Endothelial cell of umbilical vein (primary cell): ENCODE data around the gene BASP1. TPM values are rescaled to one million over a fixed set of nuclear protein-coding genes. Genes with fewer than 3 reads are reported as not detected.
A peak's percentile ranks its signal among the peaks of the same experiment; 100 is the strongest.

Experiments used
- BruUV-seq: library from RNA; stranded (reverse); fragments of 400-500 nt; replicated peaks from 2 replicates; lab custom pipeline; 2021; lab: Mats Ljungman, UMichigan
- CTCF ChIA-PET: fragments of 300-600, 350-600 bp; sonication (Branson Sonifier 250); formaldehyde crosslinking; loops from one replicate; lab custom pipeline; 2021; ENCODE audit warnings: antibody characterized with exemption, inconsistent platforms; lab: Charles Lee
- POLR2A ChIA-PET: fragments of 300-600, 350-600 bp; sonication (Branson Sonifier 250); formaldehyde crosslinking; loops from one replicate; lab custom pipeline; 2021; ENCODE audit warnings: antibody characterized with exemption, inconsistent platforms; lab: Charles Lee
- DNase-seq: peaks from one replicate; pipeline ENCODE4 v3.0.0-alpha.2; 2011; ENCODE audit warnings: low read depth, low spot score
- FAIRE-seq: peaks from 2 replicates; lab custom pipeline; 2011; peaks lifted over from hg19 to GRCh38; lab: Jason Lieb, UNC
- H2AFZ ChIP-seq: 2 replicates; pipeline ENCODE4 v1.6.0; 2012; ENCODE audit warnings: low read depth, low read length, control low read depth, inconsistent platforms
- H3K27ac ChIP-seq: 2 replicates; pipeline ENCODE4 v1.5.1; 2011; ENCODE audit warnings: low read depth, mild to moderate bottlenecking, control low read depth, low read length, moderate library complexity; ENCODE audit not compliant: insufficient read depth
- H3K27me3 ChIP-seq, 2 experiments: 2 replicates each; pipeline versions ENCODE4 v1.6.0 to v1.6.1; 2011; ENCODE audit warnings: low read length in 2 of 2, mixed read lengths in 1 of 2; ENCODE audit not compliant: control insufficient read depth in 2 of 2, insufficient read depth in 2 of 2
- H3K36me3 ChIP-seq, 2 experiments: 2 replicates in 1 of 2; 3 replicates in 1 of 2; pipeline ENCODE4 v1.5.1; 2011; ENCODE audit warnings: low read length in 2 of 2, mild to moderate bottlenecking in 1 of 2, moderate library complexity in 1 of 2; ENCODE audit not compliant: control insufficient read depth in 2 of 2, insufficient read depth in 2 of 2; ENCODE audit errors: extremely low read depth in 1 of 2
- H3K4me1 ChIP-seq: 3 replicates; pipeline ENCODE4 v1.5.1; 2011; ENCODE audit warnings: mild to moderate bottlenecking, low read length; ENCODE audit not compliant: control insufficient read depth, insufficient read depth; ENCODE audit errors: extremely low read depth
- H3K4me2 ChIP-seq: 2 replicates; pipeline ENCODE4 v1.6.1; 2011; ENCODE audit warnings: low read length, control low read depth, mixed read lengths; ENCODE audit not compliant: insufficient read depth
- H3K4me3 ChIP-seq, 3 experiments: fragments of 200-600 bp in 1 of 3; sonication (generic), shearing (Covaris generic) in 1 of 3; replicated peaks in 1 of 3; 2 replicates each; pipeline ENCODE4 v1.5.1; 2011 to 2016; ENCODE audit warnings: control low read depth in 3 of 3, low read length in 3 of 3, mild to moderate bottlenecking in 2 of 3, inconsistent platforms in 1 of 3, low read depth in 1 of 3, moderate library complexity in 1 of 3; ENCODE audit not compliant: insufficient read depth in 1 of 3
- H3K79me2 ChIP-seq: 2 replicates; pipeline ENCODE4 v1.6.0; 2012; ENCODE audit warnings: low read length, inconsistent platforms; ENCODE audit not compliant: control insufficient read depth, insufficient read depth
- H3K9ac ChIP-seq: replicated peaks from 2 replicates; pipeline ENCODE3; 2011; ENCODE audit warnings: low read length, control low read depth; ENCODE audit not compliant: insufficient read depth; ENCODE audit errors: extremely low read depth
- H3K9me1 ChIP-seq: replicated peaks from 3 replicates; pipeline ENCODE4 v1.6.0; 2011; ENCODE audit warnings: mild to moderate bottlenecking, low read length; ENCODE audit not compliant: control insufficient read depth, insufficient read depth; ENCODE audit errors: extremely low read depth
- H3K9me3 ChIP-seq: replicated peaks from 2 replicates; pipeline ENCODE4 v1.5.1; 2012; ENCODE audit warnings: low read length, inconsistent platforms; ENCODE audit not compliant: control insufficient read depth, insufficient read depth
- H4K20me1 ChIP-seq: replicated peaks from 2 replicates; pipeline ENCODE3; 2011; ENCODE audit warnings: mild to moderate bottlenecking, low read length; ENCODE audit not compliant: control insufficient read depth, insufficient read depth; ENCODE audit errors: extremely low read depth
- CTCF ChIP-seq, 2 donors: IDR thresholded peaks; 1 replicate in 1 of 2; 2 replicates in 1 of 2; pipeline ENCODE4 v1.5.1; 2011; ENCODE audit warnings: low read length in 2 of 2, mild to moderate bottlenecking in 2 of 2, moderate library complexity in 2 of 2, control low read depth in 1 of 2, inconsistent platforms in 1 of 2, low read depth in 1 of 2; ENCODE audit not compliant: insufficient read depth in 1 of 2; ENCODE audit errors: extremely low read depth in 1 of 2
- EZH2 ChIP-seq: IDR thresholded peaks from 2 replicates; pipeline ENCODE4 v1.6.1; 2012; ENCODE audit warnings: borderline replicate concordance, low read depth, mild to moderate bottlenecking, moderate library complexity, low read length, inconsistent platforms; ENCODE audit not compliant: severe bottlenecking
- FOS ChIP-seq: IDR thresholded peaks from 2 replicates; pipeline ENCODE4 v1.6.1; 2011; ENCODE audit warnings: mild to moderate bottlenecking, low read length, moderate library complexity, borderline replicate concordance; ENCODE audit not compliant: insufficient read depth
- GATA2 ChIP-seq: IDR thresholded peaks from 2 replicates; pipeline ENCODE4 v1.7.0; 2011; ENCODE audit warnings: low read depth, mild to moderate bottlenecking, moderate library complexity, mixed read lengths, low read length; ENCODE audit not compliant: insufficient read length, insufficient read depth
- JUN ChIP-seq: IDR thresholded peaks from 2 replicates; pipeline ENCODE4 v1.6.1; 2011; ENCODE audit warnings: borderline replicate concordance, low read depth; ENCODE audit not compliant: insufficient read length, insufficient read depth
- MAX ChIP-seq: IDR thresholded peaks from 2 replicates; pipeline ENCODE4 v1.6.1; 2011; ENCODE audit not compliant: insufficient read depth, insufficient read length
- MYC ChIP-seq: IDR thresholded peaks from one replicate; pipeline ENCODE4 v1.6.1; 2011; ENCODE audit warnings: mild to moderate bottlenecking, low read depth, low read length
- POLR2A ChIP-seq: IDR thresholded peaks from 2 replicates; pipeline ENCODE4 v1.6.1; 2012; ENCODE audit warnings: low read depth, mild to moderate bottlenecking, control low read depth, low read length
- POLR2AphosphoS5 ChIP-seq: IDR thresholded peaks from 2 replicates; pipeline ENCODE4 v1.6.1; 2012; ENCODE audit warnings: low read depth, mild to moderate bottlenecking, control low read depth, low read length, moderate library complexity; ENCODE audit not compliant: insufficient read depth
- dilution Hi-C: fragments of 300-500 bp; cut with MboI; formaldehyde crosslinking; loops from one replicate; pipeline ENCODE4 v1.15.0; 2019; ENCODE audit warnings: low sequenced_read_pairs; ENCODE audit not compliant: extremely low pct_ligation_motif_present
- intact Hi-C: fragments of 100-400 bp; cut with micrococcal nuclease; formaldehyde crosslinking; loops from one replicate; pipeline ENCODE4 v1.10.0; 2022
- polyA plus RNA-seq, 4 experiments: library from polyadenylated mRNA; depleted of rRNA in 3 of 4; stranded (reverse) in 3 of 4; unstranded in 1 of 4; fragments of >200 nt; gene quantifications; 2 replicates each; pipeline versions ENCODE4 v1.2.1 to v1.2.3, GENCODE V29; 2011 to 2012; ENCODE audit warnings: missing spikeins in 1 of 4
- total RNA-seq: library from RNA; stranded (reverse); gene quantifications from 2 replicates; pipeline ENCODE4 v1.2.3, GENCODE V29; 2021

Gene BASP1
- total and polyA plus RNA-seq, 2 donors (not counting 3 experiments of a cell fraction or from before 2014, with no cell fraction given), result 69.4 to 79.3 TPM

GRCh38 chr5:17196697-17197096 is 20.7 kb upstream of the BASP1 start:
- no peak overlapping the region for H3K4me3 ChIP-seq
- FAIRE-seq (no peak), DNase-seq (peak; percentile 18)
- no peaks in the 10 kb centered on the region for H3K79me2 ChIP-seq
- no peak overlapping the region for H3K9ac ChIP-seq
- H3K27me3 ChIP-seq, result no peaks in the 10 kb centered on the region
- CTCF ChIA-PET, result interaction anchor here (0.6 to 2.4 kb wide), 5 partner anchors 19 to 469 kb away, joined by 3 to 11 read pairs (median 4); no protein-coding TSS in a partner anchor
- H2AFZ ChIP-seq, result no peak overlapping the region
- no peaks in the 10 kb centered on the region for H4K20me1 ChIP-seq
- H3K4me1 ChIP-seq, result no peaks in the 10 kb centered on the region
- dilution Hi-C loops (loop anchor here (25.0 kb wide), 3 partner anchors 284 to 509 kb away; no protein-coding TSS in a partner anchor), intact Hi-C loops (no loop called here)
- H3K9me1 ChIP-seq, result no peaks in the 10 kb centered on the region
- POLR2A ChIA-PET, result no interaction called here
- BruUV-seq, result no TSS peak
- H3K36me3 ChIP-seq, result no peaks in the 10 kb centered on the region
- H3K27ac ChIP-seq, result no peak overlapping the region
- no peak overlapping the region for H3K4me2 ChIP-seq
- no peak for TF ChIP-seq CTCF (IDR thresholded peaks at IDR 0.05; ENCODE audit: extremely low read depth in 1 of 2, insufficient read depth in 1 of 2, low read depth in 1 of 2, low read length in 2 of 2)
- TF ChIP-seq EZH2, result no peak
- no peak for TF ChIP-seq MAX
- TF ChIP-seq JUN, result no peak
- TF ChIP-seq POLR2A, result no peak
- no peak for TF ChIP-seq POLR2AphosphoS5
- TF ChIP-seq MYC, result no peak
- TF ChIP-seq FOS, result no peak
- no peak for TF ChIP-seq GATA2
- H3K9me3 ChIP-seq, result no peaks in the 10 kb centered on the region
